K562 (cell line): Measurements from ENCODE around the gene POFUT2. TPM values are rescaled to one million over a fixed set of nuclear protein-coding genes. Genes with fewer than 3 reads are reported as not detected.
A peak's percentile ranks its signal among the peaks of the same experiment; 100 is the strongest.

Source experiments
- ATF7 ChIP-seq: fragments of 450-650 bp; IDR thresholded peaks from 2 replicates; pipeline ENCODE4 v1.7.1; 2014; ENCODE audit warnings: mild to moderate bottlenecking, moderate library complexity
- EGR1 ChIP-seq: fragments of 450-650 bp; conservative IDR thresholded peaks from 2 replicates; pipeline ENCODE4 v1.6.1; 2017; ENCODE audit warnings: mild to moderate bottlenecking
- ELF2 ChIP-seq: fragments of 250-450 bp; sonication (Bioruptor Pico); IDR thresholded peaks from 2 replicates; pipeline ENCODE4 v1.5.0; 2021; ENCODE audit warnings: mild to moderate bottlenecking
- FOXJ2 ChIP-seq: fragments of 200-800 bp; sonication (Bioruptor generic); IDR thresholded peaks from 2 replicates; pipeline ENCODE4 v1.6.1; 2016; ENCODE audit warnings: missing genetic modification characterization, missing compliant biosample characterization
- FOXP1 ChIP-seq: sonication (generic); formaldehyde crosslinking; IDR thresholded peaks from 2 replicates; pipeline ENCODE4 v1.8.0; 2022; ENCODE audit warnings: mild to moderate bottlenecking, missing genetic modification reagents
- L3MBTL2 ChIP-seq: fragments of 450-650 bp; IDR thresholded peaks from 2 replicates; pipeline ENCODE4 v1.6.1; 2016; ENCODE audit warnings: mild to moderate bottlenecking, moderate library complexity
- MBD2 ChIP-seq: sonication (generic); IDR thresholded peaks from 2 replicates; pipeline ENCODE4 v1.6.1; 2016; ENCODE audit warnings: low read depth, borderline replicate concordance
- MEIS2 ChIP-seq: fragments of 450-650 bp; IDR thresholded peaks from 2 replicates; pipeline ENCODE4 v1.6.1; 2014; ENCODE audit warnings: mild to moderate bottlenecking; ENCODE audit not compliant: partially characterized antibody
- MYC ChIP-seq, 2 experiments: fragments of 250-450 bp in 1 of 2; sonication (Bioruptor Pico) in 1 of 2; IDR thresholded peaks; 2 replicates each; pipeline versions ENCODE4 v1.5.1 to v1.6.1; 2012 to 2021; ENCODE audit warnings: low read depth in 2 of 2, borderline replicate concordance in 1 of 2, improper control_type of control experiment in 1 of 2, low read length in 1 of 2, mild to moderate bottlenecking in 1 of 2, moderate library complexity in 1 of 2
- RBFOX2 ChIP-seq: fragments of 200-400 bp; formaldehyde crosslinking; IDR thresholded peaks from 2 replicates; pipeline ENCODE4 v1.6.1; 2017; ENCODE audit warnings: low read depth, mild to moderate bottlenecking, low read length, moderate library complexity
- TAF7 ChIP-seq: fragments of 450-650 bp; IDR thresholded peaks from 2 replicates; pipeline ENCODE4 v1.6.1; 2016; ENCODE audit warnings: missing genetic modification characterization, missing compliant biosample characterization
- polyA plus RNA-seq, 8 experiments: library from polyadenylated mRNA; depleted of rRNA in 4 of 8; stranded (reverse) in 5 of 8; unstranded in 3 of 8; fragments of >200 nt; fragmentation: Nextera tagmentation in 2 of 8; fragmentation: Illumina TruSeq in 1 of 8; extraction: Ambion mirVana in 2 of 8; extraction: Trizol in 1 of 8; gene quantifications; 2 replicates each; pipeline versions ENCODE4 v1.2.1 to v1.2.3, GENCODE V29; 2011 to 2014; ENCODE audit warnings: inconsistent platforms in 1 of 8, missing spikeins in 1 of 8
- total RNA-seq, 7 experiments: library from RNA; depleted of rRNA in 6 of 7; stranded (reverse); fragments of >200 nt in 6 of 7; fragmentation: Illumina TruSeq in 2 of 7; extraction: Trizol in 2 of 7; gene quantifications; 2 replicates each; pipeline versions ENCODE4 v1.2.1 to v1.2.3, GENCODE V29; 2011 to 2021; ENCODE audit warnings: low replicate concordance in 1 of 7
- TF ChIP-seq, protein P1 (sequence below): fragments of 250-450 bp; sonication (Bioruptor Pico); IDR thresholded peaks from 2 replicates; pipeline ENCODE4 v1.9.0; 2021; ENCODE audit warnings: mild to moderate bottlenecking, inconsistent platforms
- TF ChIP-seq, protein P2 (sequence below), 2 experiments: fragments of 450-650 bp; IDR thresholded peaks; 2 replicates each; pipeline ENCODE4 v1.6.1; 2016
- TF ChIP-seq, protein P3 (sequence below): fragments of 450-650 bp; IDR thresholded peaks from 2 replicates; pipeline ENCODE4 v1.6.1; 2017; ENCODE audit warnings: antibody characterized with exemption, mild to moderate bottlenecking
- TF ChIP-seq, protein P4 (sequence below): fragments of 450-650 bp; IDR thresholded peaks from 2 replicates; pipeline ENCODE4 v1.6.1; 2018; ENCODE audit warnings: mild to moderate bottlenecking, low read depth; ENCODE audit not compliant: partially characterized antibody

The POFUT2 gene
- total and polyA plus RNA-seq, 9 of the 15 experiments (the other 6 are each of a cell fraction or from before 2014, with no cell fraction given), result 1.1 to 24.2 (median 11.0) TPM

DNA sequence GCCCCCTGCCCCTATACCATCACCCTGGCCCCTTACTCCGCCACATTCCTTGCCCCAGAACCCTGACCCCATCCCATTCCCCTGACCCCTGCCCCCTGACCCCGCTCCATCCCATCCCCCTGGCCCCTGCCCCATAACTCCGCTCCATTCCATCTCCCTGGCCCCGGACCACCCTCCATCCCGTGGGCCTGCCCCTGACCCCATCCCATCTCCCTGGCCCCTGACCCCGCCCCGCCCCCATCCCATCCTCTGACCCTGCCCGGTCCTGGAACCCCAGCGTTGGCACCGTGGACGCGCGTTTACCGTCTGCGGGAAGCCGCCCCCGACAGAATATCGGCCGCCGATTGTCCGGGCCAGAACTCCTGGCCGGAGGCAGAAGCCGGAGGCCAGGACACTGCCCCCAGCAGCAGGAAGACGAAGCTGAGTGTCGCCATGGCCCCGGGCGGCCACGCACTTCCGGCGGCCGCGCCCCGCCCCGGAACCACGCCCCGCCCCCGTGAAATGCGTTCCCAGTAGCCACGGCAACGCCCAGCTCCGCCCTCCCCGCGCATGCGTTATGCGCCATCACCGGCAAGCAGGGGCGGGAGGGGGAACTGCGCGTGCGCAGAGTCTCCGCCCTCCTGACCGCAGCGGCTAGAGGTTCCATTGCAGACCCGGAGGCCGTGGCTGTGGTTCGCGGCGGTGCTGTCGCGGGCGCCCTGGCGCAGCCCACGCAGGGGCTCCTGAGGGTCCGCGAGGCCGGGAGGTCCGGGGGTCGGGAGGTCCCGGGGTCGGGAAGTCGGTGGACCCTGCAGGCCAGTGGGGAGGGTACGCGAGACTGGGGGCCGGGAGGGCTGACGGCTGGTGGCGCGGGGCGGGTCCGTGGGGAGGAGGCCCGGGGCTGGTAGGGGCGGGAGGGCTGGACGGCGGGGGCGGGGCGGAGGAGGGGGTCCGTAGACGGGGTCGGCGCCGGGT lies at the start of gene POFUT2 (continued):
- TF ChIP-seq, protein P1, sequence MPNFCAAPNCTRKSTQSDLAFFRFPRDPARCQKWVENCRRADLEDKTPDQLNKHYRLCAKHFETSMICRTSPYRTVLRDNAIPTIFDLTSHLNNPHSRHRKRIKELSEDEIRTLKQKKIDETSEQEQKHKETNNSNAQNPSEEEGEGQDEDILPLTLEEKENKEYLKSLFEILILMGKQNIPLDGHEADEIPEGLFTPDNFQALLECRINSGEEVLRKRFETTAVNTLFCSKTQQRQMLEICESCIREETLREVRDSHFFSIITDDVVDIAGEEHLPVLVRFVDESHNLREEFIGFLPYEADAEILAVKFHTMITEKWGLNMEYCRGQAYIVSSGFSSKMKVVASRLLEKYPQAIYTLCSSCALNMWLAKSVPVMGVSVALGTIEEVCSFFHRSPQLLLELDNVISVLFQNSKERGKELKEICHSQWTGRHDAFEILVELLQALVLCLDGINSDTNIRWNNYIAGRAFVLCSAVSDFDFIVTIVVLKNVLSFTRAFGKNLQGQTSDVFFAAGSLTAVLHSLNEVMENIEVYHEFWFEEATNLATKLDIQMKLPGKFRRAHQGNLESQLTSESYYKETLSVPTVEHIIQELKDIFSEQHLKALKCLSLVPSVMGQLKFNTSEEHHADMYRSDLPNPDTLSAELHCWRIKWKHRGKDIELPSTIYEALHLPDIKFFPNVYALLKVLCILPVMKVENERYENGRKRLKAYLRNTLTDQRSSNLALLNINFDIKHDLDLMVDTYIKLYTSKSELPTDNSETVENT (CRISPR knock-in tag), result peak; percentile 62; the same call in 1 of the 2 replicates
- TF ChIP-seq MEIS2 (peak; percentile 96), ELF2 (peak; percentile 37; the same call in 1 of the 2 replicates), TAF7 (0 out of 2 replicates have a peak, but pooled peaks have one; percentile 42), L3MBTL2 (peak; percentile 50; the same call in 1 of the 2 replicates), RBFOX2 (peak; percentile 92), ATF7 (peak; percentile 60; the same call in 1 of the 2 replicates), EGR1 (peak; percentile 97), MYC (IDR thresholded peaks at IDR 0.05; ENCODE audit: low read depth, low read length) (peak; percentile 45; the same call in 1 of the 2 replicates), MYC (CRISPR knock-in tag; IDR thresholded peaks at IDR 0.05; ENCODE audit: borderline replicate concordance, low read depth) (no peak), FOXJ2 (tag) (peak; percentile 67; the same call in 1 of the 2 replicates), MBD2 (peak; percentile 74; the same call in 1 of the 2 replicates), FOXP1 (CRISPR knock-in tag) (0 out of 2 replicates have a peak, but pooled peaks have one; percentile 57)
- TF ChIP-seq, protein P2, sequence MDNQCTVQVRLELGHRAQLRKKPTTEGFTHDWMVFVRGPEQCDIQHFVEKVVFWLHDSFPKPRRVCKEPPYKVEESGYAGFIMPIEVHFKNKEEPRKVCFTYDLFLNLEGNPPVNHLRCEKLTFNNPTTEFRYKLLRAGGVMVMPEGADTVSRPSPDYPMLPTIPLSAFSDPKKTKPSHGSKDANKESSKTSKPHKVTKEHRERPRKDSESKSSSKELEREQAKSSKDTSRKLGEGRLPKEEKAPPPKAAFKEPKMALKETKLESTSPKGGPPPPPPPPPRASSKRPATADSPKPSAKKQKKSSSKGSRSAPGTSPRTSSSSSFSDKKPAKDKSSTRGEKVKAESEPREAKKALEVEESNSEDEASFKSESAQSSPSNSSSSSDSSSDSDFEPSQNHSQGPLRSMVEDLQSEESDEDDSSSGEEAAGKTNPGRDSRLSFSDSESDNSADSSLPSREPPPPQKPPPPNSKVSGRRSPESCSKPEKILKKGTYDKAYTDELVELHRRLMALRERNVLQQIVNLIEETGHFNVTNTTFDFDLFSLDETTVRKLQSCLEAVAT (IDR thresholded peaks at IDR 0.05), result peak in 1 of 2 experiments; percentile 83; a peak in 1 of 4 replicates
- TF ChIP-seq, protein P3, sequence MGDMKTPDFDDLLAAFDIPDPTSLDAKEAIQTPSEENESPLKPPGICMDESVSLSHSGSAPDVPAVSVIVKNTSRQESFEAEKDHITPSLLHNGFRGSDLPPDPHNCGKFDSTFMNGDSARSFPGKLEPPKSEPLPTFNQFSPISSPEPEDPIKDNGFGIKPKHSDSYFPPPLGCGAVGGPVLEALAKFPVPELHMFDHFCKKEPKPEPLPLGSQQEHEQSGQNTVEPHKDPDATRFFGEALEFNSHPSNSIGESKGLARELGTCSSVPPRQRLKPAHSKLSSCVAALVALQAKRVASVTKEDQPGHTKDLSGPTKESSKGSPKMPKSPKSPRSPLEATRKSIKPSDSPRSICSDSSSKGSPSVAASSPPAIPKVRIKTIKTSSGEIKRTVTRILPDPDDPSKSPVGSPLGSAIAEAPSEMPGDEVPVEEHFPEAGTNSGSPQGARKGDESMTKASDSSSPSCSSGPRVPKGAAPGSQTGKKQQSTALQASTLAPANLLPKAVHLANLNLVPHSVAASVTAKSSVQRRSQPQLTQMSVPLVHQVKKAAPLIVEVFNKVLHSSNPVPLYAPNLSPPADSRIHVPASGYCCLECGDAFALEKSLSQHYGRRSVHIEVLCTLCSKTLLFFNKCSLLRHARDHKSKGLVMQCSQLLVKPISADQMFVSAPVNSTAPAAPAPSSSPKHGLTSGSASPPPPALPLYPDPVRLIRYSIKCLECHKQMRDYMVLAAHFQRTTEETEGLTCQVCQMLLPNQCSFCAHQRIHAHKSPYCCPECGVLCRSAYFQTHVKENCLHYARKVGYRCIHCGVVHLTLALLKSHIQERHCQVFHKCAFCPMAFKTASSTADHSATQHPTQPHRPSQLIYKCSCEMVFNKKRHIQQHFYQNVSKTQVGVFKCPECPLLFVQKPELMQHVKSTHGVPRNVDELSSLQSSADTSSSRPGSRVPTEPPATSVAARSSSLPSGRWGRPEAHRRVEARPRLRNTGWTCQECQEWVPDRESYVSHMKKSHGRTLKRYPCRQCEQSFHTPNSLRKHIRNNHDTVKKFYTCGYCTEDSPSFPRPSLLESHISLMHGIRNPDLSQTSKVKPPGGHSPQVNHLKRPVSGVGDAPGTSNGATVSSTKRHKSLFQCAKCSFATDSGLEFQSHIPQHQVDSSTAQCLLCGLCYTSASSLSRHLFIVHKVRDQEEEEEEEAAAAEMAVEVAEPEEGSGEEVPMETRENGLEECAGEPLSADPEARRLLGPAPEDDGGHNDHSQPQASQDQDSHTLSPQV, result no peak
- TF ChIP-seq, protein P4, sequence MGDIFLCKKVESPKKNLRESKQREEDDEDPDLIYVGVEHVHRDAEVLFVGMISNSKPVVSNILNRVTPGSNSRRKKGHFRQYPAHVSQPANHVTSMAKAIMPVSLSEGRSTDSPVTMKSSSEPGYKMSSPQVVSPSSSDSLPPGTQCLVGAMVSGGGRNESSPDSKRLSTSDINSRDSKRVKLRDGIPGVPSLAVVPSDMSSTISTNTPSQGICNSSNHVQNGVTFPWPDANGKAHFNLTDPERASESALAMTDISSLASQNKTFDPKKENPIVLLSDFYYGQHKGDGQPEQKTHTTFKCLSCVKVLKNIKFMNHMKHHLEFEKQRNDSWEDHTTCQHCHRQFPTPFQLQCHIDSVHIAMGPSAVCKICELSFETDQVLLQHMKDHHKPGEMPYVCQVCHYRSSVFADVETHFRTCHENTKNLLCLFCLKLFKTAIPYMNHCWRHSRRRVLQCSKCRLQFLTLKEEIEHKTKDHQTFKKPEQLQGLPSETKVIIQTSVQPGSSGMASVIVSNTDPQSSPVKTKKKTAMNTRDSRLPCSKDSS, result no peak
